Skeletal muscle satellite cell (primary cell): Measurements from ENCODE around the gene ARHGAP30.
"Not testable (repeated sequence)": the region's sequence is repeated elsewhere in the genome, so short reads cannot be mapped to it uniquely, and the experiment has no call there.

Experiments
- H3K27me3 ChIP-seq: 2 replicates; pipeline ENCODE4 v1.7.0; 2013; ENCODE audit warnings: low read length; ENCODE audit not compliant: control insufficient read depth, insufficient read depth
- H3K36me3 ChIP-seq: 2 replicates; pipeline ENCODE4 v1.7.0; 2013; ENCODE audit warnings: mild to moderate bottlenecking, control low read depth, low read length; ENCODE audit not compliant: insufficient read depth
- H3K4me1 ChIP-seq: 2 replicates; pipeline ENCODE4 v1.7.0; 2013; ENCODE audit warnings: low read length; ENCODE audit not compliant: control insufficient read depth, insufficient read depth
- H3K4me2 ChIP-seq: 2 replicates; pipeline ENCODE4 v1.7.0; 2013; ENCODE audit warnings: mild to moderate bottlenecking, low read length
- H3K4me3 ChIP-seq: 2 replicates; pipeline ENCODE4 v1.7.0; 2013; ENCODE audit warnings: low read length
- H3K9ac ChIP-seq: 2 replicates; pipeline ENCODE4 v1.7.0; 2013; ENCODE audit warnings: mild to moderate bottlenecking, low read depth, low read length, moderate library complexity
- H3K9me3 ChIP-seq: replicated peaks from 2 replicates; pipeline ENCODE4 v1.7.0; 2013; ENCODE audit warnings: mild to moderate bottlenecking, control low read depth, low read length

The ARHGAP30 gene

GRCh38 chr1:161017181-161017580 is 52.5 kb downstream of the ARHGAP30 start:
- H3K27me3 ChIP-seq: peaks cover 12% of the 10 kb centered on the region
- not testable (repeated sequence) for H3K9ac ChIP-seq, H3K9me3 ChIP-seq, H3K4me2 ChIP-seq, H3K36me3 ChIP-seq, H3K4me3 ChIP-seq
- peaks cover 20% of the 10 kb centered on the region for H3K4me1 ChIP-seq

- H3K4me2 ChIP-seq, H3K9me3 ChIP-seq, H3K4me3 ChIP-seq, H3K36me3 ChIP-seq, H3K9ac ChIP-seq: not testable (repeated sequence)
- H3K27me3 ChIP-seq: peaks cover 12% of the 10 kb centered on the region
- peaks cover 16% of the 10 kb centered on the region for H3K4me1 ChIP-seq
Observed at GRCh38 chr1:161016683-161017082, 53.0 kb downstream of the ARHGAP30 start.

- Histone ChIP-seq H3K4me1 (peaks cover 16% of the 10 kb centered on the region), H3K9me3 (no peaks in the 10 kb centered on the region), H3K4me3 (peak overlapping the region; percentile 61), H3K4me2 (peak overlapping the region; percentile 80), H3K27me3 (no peaks in the 10 kb centered on the region), H3K9ac (peak overlapping the region; percentile 58), H3K36me3 (no peaks in the 10 kb centered on the region)
Observed at GRCh38 chr1:161013488-161014230, 56.0 kb downstream of the ARHGAP30 start.

GRCh38 chr1:161013131-161013487 is 56.6 kb downstream of the ARHGAP30 start:
- Histone ChIP-seq H3K36me3 (no peaks in the 10 kb centered on the region), H3K4me1 (peaks cover 16% of the 10 kb centered on the region), H3K9ac (peak overlapping the region; percentile 58), H3K4me3 (peak overlapping the region; percentile 61), H3K27me3 (no peaks in the 10 kb centered on the region), H3K4me2 (peak overlapping the region; percentile 80), H3K9me3 (no peaks in the 10 kb centered on the region)

- H3K9me3 ChIP-seq: no peaks in the 10 kb centered on the region
- H3K4me1 ChIP-seq: peaks cover 16% of the 10 kb centered on the region
- H3K9ac ChIP-seq: no peak overlapping the region
- no peak overlapping the region for H3K4me2 ChIP-seq
- H3K4me3 ChIP-seq: no peak overlapping the region
- no peaks in the 10 kb centered on the region for H3K27me3 ChIP-seq
- H3K36me3 ChIP-seq: no peaks in the 10 kb centered on the region
Observed at GRCh38 chr1:161012420-161012819, 57.3 kb downstream of the ARHGAP30 start.

- H3K4me3 ChIP-seq: no peak overlapping the region
- H3K4me2 ChIP-seq: no peak overlapping the region
- H3K4me1 ChIP-seq: peaks cover 16% of the 10 kb centered on the region
- H3K9me3 ChIP-seq: no peaks in the 10 kb centered on the region
- H3K27me3 ChIP-seq: no peaks in the 10 kb centered on the region
- no peak overlapping the region for H3K9ac ChIP-seq
- H3K36me3 ChIP-seq: no peaks in the 10 kb centered on the region
Observed at GRCh38 chr1:161009602-161010211, 60.0 kb downstream of the ARHGAP30 start.

GRCh38 chr1:161008869-161009510 is 60.7 kb downstream of the ARHGAP30 start:
- Histone ChIP-seq H3K9me3 (no peaks in the 10 kb centered on the region), H3K27me3 (no peaks in the 10 kb centered on the region), H3K9ac (no peak overlapping the region), H3K4me2 (no peak overlapping the region), H3K36me3 (no peaks in the 10 kb centered on the region), H3K4me1 (peaks cover 10% of the 10 kb centered on the region), H3K4me3 (no peak overlapping the region)

- H3K36me3 ChIP-seq: no peaks in the 10 kb centered on the region
- H3K4me2 ChIP-seq: no peak overlapping the region
- no peak overlapping the region for H3K4me3 ChIP-seq
- H3K27me3 ChIP-seq: no peaks in the 10 kb centered on the region
- no peaks in the 10 kb centered on the region for H3K9me3 ChIP-seq
- H3K9ac ChIP-seq: no peak overlapping the region
- H3K4me1 ChIP-seq: no peaks in the 10 kb centered on the region
Observed at GRCh38 chr1:161007369-161007768, 62.3 kb downstream of the ARHGAP30 start.

- Histone ChIP-seq H3K36me3 (no peaks in the 10 kb centered on the region), H3K4me3 (no peak overlapping the region), H3K9ac (no peak overlapping the region)
Observed at GRCh38 chr1:161006563-161006962, 63.1 kb downstream of the ARHGAP30 start.

GRCh38 chr1:161001525-161001924 is 68.2 kb downstream of the ARHGAP30 start:
- H3K9ac ChIP-seq: no peak overlapping the region
- H3K4me3 ChIP-seq: no peak overlapping the region
- H3K4me2 ChIP-seq: no peak overlapping the region
- H3K36me3 ChIP-seq: no peaks in the 10 kb centered on the region
- no peaks in the 10 kb centered on the region for H3K4me1 ChIP-seq
- H3K9me3 ChIP-seq: no peaks in the 10 kb centered on the region
- H3K27me3 ChIP-seq: no peaks in the 10 kb centered on the region

More at GRCh38 chr1:161006563-161006962, 63.1 kb downstream of the ARHGAP30 start:
- Histone ChIP-seq H3K4me2 (no peak overlapping the region), H3K27me3 (no peaks in the 10 kb centered on the region), H3K9me3 (no peaks in the 10 kb centered on the region), H3K4me1 (no peaks in the 10 kb centered on the region)

- no peak overlapping the region for H3K9ac ChIP-seq
- no peak overlapping the region for H3K4me3 ChIP-seq
- H3K9me3 ChIP-seq: no peaks in the 10 kb centered on the region
- no peaks in the 10 kb centered on the region for H3K27me3 ChIP-seq
- no peak overlapping the region for H3K4me2 ChIP-seq
- H3K4me1 ChIP-seq: no peaks in the 10 kb centered on the region
- no peaks in the 10 kb centered on the region for H3K36me3 ChIP-seq
Observed at GRCh38 chr1:161000736-161001480, 68.8 kb downstream of the ARHGAP30 start.
